ENCODE data around the gene RELL1. TPM values are rescaled to one million over a fixed set of nuclear protein-coding genes. Genes with fewer than 3 reads are reported as not detected.

The RELL1 gene
- total RNA-seq, 1 donor from 2014 or later: 21.2 TPM

- Mint-ChIP-seq H3K27me3 (ENCODE audit: unreplicated experiment) (peaks cover 2% of the 10 kb centered on the region), H3K27ac (ENCODE audit: unreplicated experiment) (no peak overlapping the region), H3K9me3 (ENCODE audit: unreplicated experiment) (peaks cover 2% of the 10 kb centered on the region), H3K36me3 (ENCODE audit: unreplicated experiment) (no peaks in the 10 kb centered on the region), H3K4me3 (ENCODE audit: unreplicated experiment) (no peak overlapping the region), H3K4me1 (ENCODE audit: low read depth, unreplicated experiment) (no peaks in the 10 kb centered on the region)
- no peak for TF ChIP-seq CTCF (IDR thresholded peaks at IDR 0.05; ENCODE audit: partially characterized antibody, unreplicated experiment)
- DNase-seq: no peak
Measured at GRCh38 chr4:37725718-37726117, 39.5 kb upstream of the RELL1 start.

GRCh38 chr4:37723067-37723466 is 36.9 kb upstream of the RELL1 start:
- H3K27ac Mint-ChIP-seq (ENCODE audit: unreplicated experiment): no peak overlapping the region
- no peak for TF ChIP-seq CTCF (IDR thresholded peaks at IDR 0.05; ENCODE audit: partially characterized antibody, unreplicated experiment)
- H3K4me3 Mint-ChIP-seq (ENCODE audit: unreplicated experiment): no peak overlapping the region
- H3K36me3 Mint-ChIP-seq (ENCODE audit: unreplicated experiment): no peaks in the 10 kb centered on the region
- H3K4me1 Mint-ChIP-seq (ENCODE audit: low read depth, unreplicated experiment): no peaks in the 10 kb centered on the region
- H3K9me3 Mint-ChIP-seq (ENCODE audit: unreplicated experiment): peaks cover 2% of the 10 kb centered on the region
- DNase-seq: no peak
- H3K27me3 Mint-ChIP-seq (ENCODE audit: unreplicated experiment): peaks cover 3% of the 10 kb centered on the region

GRCh38 chr4:37721995-37722638 is 35.9 kb upstream of the RELL1 start:
- no peak for DNase-seq

GRCh38 chr4:37719021-37719420 is 32.8 kb upstream of the RELL1 start:
- H3K27me3 Mint-ChIP-seq (ENCODE audit: unreplicated experiment): peaks cover 2% of the 10 kb centered on the region
- DNase-seq: no peak
- H3K9me3 Mint-ChIP-seq (ENCODE audit: unreplicated experiment): peaks cover 2% of the 10 kb centered on the region
- no peak for TF ChIP-seq CTCF (IDR thresholded peaks at IDR 0.05; ENCODE audit: partially characterized antibody, unreplicated experiment)
- no peaks in the 10 kb centered on the region for H3K4me1 Mint-ChIP-seq (ENCODE audit: low read depth, unreplicated experiment)
- H3K27ac Mint-ChIP-seq (ENCODE audit: unreplicated experiment): no peak overlapping the region
- no peak overlapping the region for H3K4me3 Mint-ChIP-seq (ENCODE audit: unreplicated experiment)
- no peaks in the 10 kb centered on the region for H3K36me3 Mint-ChIP-seq (ENCODE audit: unreplicated experiment)

More at GRCh38 chr4:37721995-37722638, 35.9 kb upstream of the RELL1 start:
- Mint-ChIP-seq H3K4me3 (ENCODE audit: unreplicated experiment) (no peak overlapping the region), H3K9me3 (ENCODE audit: unreplicated experiment) (peaks cover 2% of the 10 kb centered on the region), H3K27me3 (ENCODE audit: unreplicated experiment) (peaks cover 3% of the 10 kb centered on the region), H3K4me1 (ENCODE audit: low read depth, unreplicated experiment) (no peaks in the 10 kb centered on the region), H3K36me3 (ENCODE audit: unreplicated experiment) (no peaks in the 10 kb centered on the region), H3K27ac (ENCODE audit: unreplicated experiment) (no peak overlapping the region)
- no peak for TF ChIP-seq CTCF (IDR thresholded peaks at IDR 0.05; ENCODE audit: partially characterized antibody, unreplicated experiment)

- peaks cover 2% of the 10 kb centered on the region for H3K27me3 Mint-ChIP-seq (ENCODE audit: unreplicated experiment)
Measured at GRCh38 chr4:37717576-37717975, 31.4 kb upstream of the RELL1 start.

More at GRCh38 chr4:37717576-37717975, 31.4 kb upstream of the RELL1 start:
- Mint-ChIP-seq H3K27ac (ENCODE audit: unreplicated experiment) (no peak overlapping the region), H3K36me3 (ENCODE audit: unreplicated experiment) (no peaks in the 10 kb centered on the region), H3K4me1 (ENCODE audit: low read depth, unreplicated experiment) (no peaks in the 10 kb centered on the region), H3K9me3 (ENCODE audit: unreplicated experiment) (peaks cover under 1% of the 10 kb centered on the region), H3K4me3 (ENCODE audit: unreplicated experiment) (no peak overlapping the region)
- no peak for TF ChIP-seq CTCF (IDR thresholded peaks at IDR 0.05; ENCODE audit: partially characterized antibody, unreplicated experiment)
- no peak for DNase-seq

All from glutamatergic neuron (in vitro differentiated cells).